ENCODE data around the gene HRK.

DNA sequence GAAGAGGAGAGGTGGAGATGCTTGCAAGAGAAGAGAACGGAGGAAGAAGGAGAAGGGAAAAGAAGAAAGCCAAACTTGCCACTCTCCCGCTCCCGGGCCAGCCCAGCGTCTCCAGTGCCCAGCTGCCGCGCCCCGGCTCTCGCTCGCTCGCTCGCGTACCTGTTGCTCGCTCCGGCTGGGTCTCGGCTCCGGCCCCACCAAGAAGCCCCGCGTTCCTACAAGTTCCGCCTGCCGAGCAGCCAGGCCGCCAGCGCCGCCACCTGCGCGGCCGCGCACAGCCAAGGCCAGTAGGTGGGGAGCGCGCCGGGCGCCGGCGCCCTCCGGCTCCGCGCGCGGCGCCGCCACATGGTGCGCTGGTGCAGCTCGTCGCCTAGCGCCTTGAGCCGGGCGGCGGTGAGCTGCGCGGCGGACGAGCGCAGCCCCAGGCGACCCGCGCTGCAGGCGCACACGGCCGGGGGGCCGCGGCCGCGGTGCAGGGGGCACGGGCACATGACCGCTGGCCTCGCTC lies 370 bp downstream of the HRK start:
- TF ChIP-seq, protein P1, sequence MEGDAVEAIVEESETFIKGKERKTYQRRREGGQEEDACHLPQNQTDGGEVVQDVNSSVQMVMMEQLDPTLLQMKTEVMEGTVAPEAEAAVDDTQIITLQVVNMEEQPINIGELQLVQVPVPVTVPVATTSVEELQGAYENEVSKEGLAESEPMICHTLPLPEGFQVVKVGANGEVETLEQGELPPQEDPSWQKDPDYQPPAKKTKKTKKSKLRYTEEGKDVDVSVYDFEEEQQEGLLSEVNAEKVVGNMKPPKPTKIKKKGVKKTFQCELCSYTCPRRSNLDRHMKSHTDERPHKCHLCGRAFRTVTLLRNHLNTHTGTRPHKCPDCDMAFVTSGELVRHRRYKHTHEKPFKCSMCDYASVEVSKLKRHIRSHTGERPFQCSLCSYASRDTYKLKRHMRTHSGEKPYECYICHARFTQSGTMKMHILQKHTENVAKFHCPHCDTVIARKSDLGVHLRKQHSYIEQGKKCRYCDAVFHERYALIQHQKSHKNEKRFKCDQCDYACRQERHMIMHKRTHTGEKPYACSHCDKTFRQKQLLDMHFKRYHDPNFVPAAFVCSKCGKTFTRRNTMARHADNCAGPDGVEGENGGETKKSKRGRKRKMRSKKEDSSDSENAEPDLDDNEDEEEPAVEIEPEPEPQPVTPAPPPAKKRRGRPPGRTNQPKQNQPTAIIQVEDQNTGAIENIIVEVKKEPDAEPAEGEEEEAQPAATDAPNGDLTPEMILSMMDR (IDR thresholded peaks at IDR 0.05): peak in 2 of 4 experiments; percentile 5 to 26
- TF ChIP-seq POLR2AphosphoS5 (IDR thresholded peaks at IDR 0.05): no peak

Measured in gastroesophageal sphincter (tissue), 3 donors.